Uterus (tissue), 2 donors: ENCODE results near the gene ITIH2.

Experiments used
- POLR2A ChIP-seq, 2 donors: fragments of 450-650 bp; IDR thresholded peaks; one replicate each; pipeline ENCODE4 v1.6.1; 2016; ENCODE audit warnings: antibody characterized with exemption in 2 of 2, mild to moderate bottlenecking in 1 of 2, moderate library complexity in 1 of 2
- TF ChIP-seq, protein P1 (sequence below), 4 experiments: fragments of 200-600 bp in 2 of 4; fragments of 450-650 bp in 2 of 4; sonication (generic) in 2 of 4; IDR thresholded peaks; one replicate each; pipeline ENCODE4 v1.5.1; 2016 to 2019; ENCODE audit warnings: antibody characterized with exemption in 4 of 4, mild to moderate bottlenecking in 2 of 4, moderate library complexity in 1 of 4

DNA sequence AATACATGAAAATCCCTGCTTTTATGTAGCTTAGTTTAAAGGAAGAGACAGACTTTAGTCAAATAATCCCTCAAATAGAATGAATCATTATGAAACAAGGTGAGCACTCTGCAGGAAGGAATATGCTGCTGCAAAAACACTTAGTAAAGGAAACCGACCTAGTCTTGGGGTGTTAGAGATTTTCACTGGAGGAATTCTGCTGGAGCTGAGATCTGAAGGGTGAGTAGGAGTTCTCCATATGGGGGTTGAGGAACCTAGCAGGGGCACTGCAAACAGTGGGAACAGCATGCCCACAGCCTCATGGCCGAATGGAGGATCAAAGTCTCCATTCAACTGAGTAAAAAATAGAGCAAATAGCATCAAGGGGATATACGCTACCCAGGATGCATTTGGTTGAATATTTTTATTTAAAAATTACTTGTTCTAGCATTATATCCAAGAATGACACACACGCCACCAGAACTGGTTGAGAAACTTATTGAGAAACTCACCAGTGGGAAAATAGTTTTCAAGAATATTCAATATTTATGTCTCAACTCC, 3.5 kb downstream of the ITIH2 start:
- TF ChIP-seq, protein P1, sequence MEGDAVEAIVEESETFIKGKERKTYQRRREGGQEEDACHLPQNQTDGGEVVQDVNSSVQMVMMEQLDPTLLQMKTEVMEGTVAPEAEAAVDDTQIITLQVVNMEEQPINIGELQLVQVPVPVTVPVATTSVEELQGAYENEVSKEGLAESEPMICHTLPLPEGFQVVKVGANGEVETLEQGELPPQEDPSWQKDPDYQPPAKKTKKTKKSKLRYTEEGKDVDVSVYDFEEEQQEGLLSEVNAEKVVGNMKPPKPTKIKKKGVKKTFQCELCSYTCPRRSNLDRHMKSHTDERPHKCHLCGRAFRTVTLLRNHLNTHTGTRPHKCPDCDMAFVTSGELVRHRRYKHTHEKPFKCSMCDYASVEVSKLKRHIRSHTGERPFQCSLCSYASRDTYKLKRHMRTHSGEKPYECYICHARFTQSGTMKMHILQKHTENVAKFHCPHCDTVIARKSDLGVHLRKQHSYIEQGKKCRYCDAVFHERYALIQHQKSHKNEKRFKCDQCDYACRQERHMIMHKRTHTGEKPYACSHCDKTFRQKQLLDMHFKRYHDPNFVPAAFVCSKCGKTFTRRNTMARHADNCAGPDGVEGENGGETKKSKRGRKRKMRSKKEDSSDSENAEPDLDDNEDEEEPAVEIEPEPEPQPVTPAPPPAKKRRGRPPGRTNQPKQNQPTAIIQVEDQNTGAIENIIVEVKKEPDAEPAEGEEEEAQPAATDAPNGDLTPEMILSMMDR (IDR thresholded peaks at IDR 0.05) = no peak
- TF ChIP-seq POLR2A (IDR thresholded peaks at IDR 0.05) = no peak
